ENCODE data around the gene PCNT.
A peak's percentile ranks its signal among the peaks of the same experiment; 100 is the strongest.
"Not testable (repeated sequence)": the region's sequence is repeated elsewhere in the genome, so short reads cannot be mapped to it uniquely, and the experiment has no call there.

The PCNT gene

DNA sequence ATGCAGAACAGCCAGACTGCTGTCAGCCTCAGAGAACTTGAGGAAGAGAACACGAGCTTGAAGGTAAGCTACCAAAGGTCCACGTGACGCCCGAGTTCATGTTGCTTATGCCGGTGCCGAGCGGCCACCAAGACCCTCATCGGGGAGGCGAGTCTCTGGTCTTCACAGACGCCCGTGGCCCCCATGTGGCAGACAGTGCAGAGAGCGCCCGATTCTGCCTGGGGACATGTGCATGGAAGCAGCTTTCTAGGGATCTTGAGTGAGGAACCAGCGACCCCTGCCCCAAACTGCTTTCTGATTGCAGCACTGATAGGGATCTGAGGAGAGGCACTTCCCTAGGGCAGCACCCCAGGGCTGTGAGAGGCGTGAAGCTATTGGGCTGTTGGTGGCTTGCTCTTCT, 78.5 kb downstream of the PCNT start:
- CTCF ChIA-PET = interaction anchor here (1.6 kb wide), 1 partner anchor 11 kb away, joined by 3 read pairs; no protein-coding TSS in a partner anchor
- Histone ChIP-seq H3K4me3 (ENCODE audit: low read depth, low read length) (no peak overlapping the region), H3K9me3 (ENCODE audit: control insufficient read depth, insufficient read depth, low read depth, low read length) (no peaks in the 10 kb centered on the region), H3K27ac (ENCODE audit: extremely low read depth, low read depth, low read length) (no peak overlapping the region), H3K4me1 (ENCODE audit: control insufficient read depth, insufficient read depth, low read length) (no peaks in the 10 kb centered on the region), H3K36me3 (ENCODE audit: control insufficient read depth in 2 of 2, insufficient read depth in 1 of 2, low read length in 2 of 2) (peaks cover 65 to 78% of the 10 kb centered on the region in 2 experiments)
- TF ChIP-seq KLF1 (tag by site-specific recombination; IDR thresholded peaks at IDR 0.05) = no peak
- TF ChIP-seq ZNF785 (tag by site-specific recombination; IDR thresholded peaks at IDR 0.05) = no peak
- TF ChIP-seq MZF1 (tag by site-specific recombination; IDR thresholded peaks at IDR 0.05; ENCODE audit: borderline replicate concordance) = no peak
- TF ChIP-seq ZNF777 (tag by site-specific recombination; IDR thresholded peaks at IDR 0.05; ENCODE audit: borderline replicate concordance) = no peak
- no peak for TF ChIP-seq ZNF114 (tag by site-specific recombination; IDR thresholded peaks at IDR 0.05)
- TF ChIP-seq GLIS2 (tag by site-specific recombination; IDR thresholded peaks at IDR 0.05) = no peak
- POLR2A ChIA-PET = no interaction called here

DNA sequence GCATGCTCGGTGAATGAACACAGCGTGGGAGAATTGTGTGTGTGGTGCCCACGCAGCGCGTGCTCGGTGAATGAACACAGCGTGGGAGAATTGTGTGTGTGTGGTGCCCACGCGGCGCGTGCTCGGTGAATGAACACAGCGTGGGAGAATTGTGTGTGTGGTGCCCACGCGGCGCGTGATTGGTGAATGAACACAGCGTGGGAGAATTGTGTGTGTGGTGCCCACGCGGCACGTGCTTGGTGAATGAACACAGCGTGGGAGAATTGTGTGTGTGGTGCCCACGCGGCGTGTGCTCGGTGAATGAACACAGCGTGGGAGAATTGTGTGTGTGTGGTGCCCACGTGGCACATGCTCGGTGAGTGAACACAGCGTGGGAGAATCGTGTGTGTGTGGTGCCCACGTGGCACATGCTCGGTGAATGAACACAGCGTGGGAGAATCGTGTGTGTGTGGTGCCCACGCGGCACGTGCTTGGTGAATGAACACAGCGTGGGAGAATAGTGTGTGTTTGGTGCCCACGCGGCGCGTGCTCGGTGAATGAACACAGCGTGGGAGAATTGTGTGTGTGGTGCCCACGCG, 79.4 kb downstream of the PCNT start:
- H3K4me1 ChIP-seq (ENCODE audit: control insufficient read depth, insufficient read depth, low read length); H3K27ac ChIP-seq (ENCODE audit: extremely low read depth, low read depth, low read length); H3K9me3 ChIP-seq (ENCODE audit: control insufficient read depth, insufficient read depth, low read depth, low read length); H3K4me3 ChIP-seq (ENCODE audit: low read depth, low read length); POLR2A ChIA-PET; CTCF ChIA-PET: not testable (repeated sequence)
- TF ChIP-seq ZFHX2 (tag by site-specific recombination; conservative IDR thresholded peaks at IDR 0.05) (peak; percentile 71), EGR2 (tag by site-specific recombination; IDR thresholded peaks at IDR 0.05; ENCODE audit: low read depth) (peak; percentile 76)
- H3K36me3 ChIP-seq (ENCODE audit: control insufficient read depth in 2 of 2, insufficient read depth in 1 of 2, low read length in 2 of 2) = peaks cover 73 to 74% of the 10 kb centered on the region in 2 experiments

GRCh38 chr21:46404306-46404705, 80.3 kb downstream of the PCNT start:
- Histone ChIP-seq H3K4me3 (ENCODE audit: low read depth, low read length) (no peak overlapping the region), H3K9me3 (ENCODE audit: control insufficient read depth, insufficient read depth, low read depth, low read length) (no peaks in the 10 kb centered on the region), H3K27ac (ENCODE audit: extremely low read depth, low read depth, low read length) (no peak overlapping the region), H3K4me1 (ENCODE audit: control insufficient read depth, insufficient read depth, low read length) (no peaks in the 10 kb centered on the region), H3K36me3 (ENCODE audit: control insufficient read depth in 2 of 2, insufficient read depth in 1 of 2, low read length in 2 of 2) (peaks cover 69 to 75% of the 10 kb centered on the region in 2 experiments)
- ChIA-PET CTCF (no interaction called here), POLR2A (no interaction called here)
- TF ChIP-seq INSM2 (tag by site-specific recombination; IDR thresholded peaks at IDR 0.05) = no peak
- TF ChIP-seq EGR2 (tag by site-specific recombination; IDR thresholded peaks at IDR 0.05; ENCODE audit: low read depth) = no peak
- TF ChIP-seq ZNF292 (tag by site-specific recombination; IDR thresholded peaks at IDR 0.05; ENCODE audit: borderline replicate concordance, low read depth) = no peak
- no peak for TF ChIP-seq ZNF558 (tag by site-specific recombination; IDR thresholded peaks at IDR 0.05)
- no peak for TF ChIP-seq ZFHX2 (tag by site-specific recombination; conservative IDR thresholded peaks at IDR 0.05)
- no peak for TF ChIP-seq ZSCAN30 (tag by site-specific recombination; IDR thresholded peaks at IDR 0.05)
- no peak for TF ChIP-seq ZNF660 (tag by site-specific recombination; IDR thresholded peaks at IDR 0.05)
- TF ChIP-seq ZNF350 (tag by site-specific recombination; IDR thresholded peaks at IDR 0.05) = no peak
- TF ChIP-seq ZNF146 (tag by site-specific recombination; IDR thresholded peaks at IDR 0.05) = no peak
- TF ChIP-seq ZNF133 (tag by site-specific recombination; IDR thresholded peaks at IDR 0.05) = no peak
- no peak for TF ChIP-seq GLI2 (tag by site-specific recombination; IDR thresholded peaks at IDR 0.05; ENCODE audit: borderline replicate concordance, low read depth)
- TF ChIP-seq, protein P1, sequence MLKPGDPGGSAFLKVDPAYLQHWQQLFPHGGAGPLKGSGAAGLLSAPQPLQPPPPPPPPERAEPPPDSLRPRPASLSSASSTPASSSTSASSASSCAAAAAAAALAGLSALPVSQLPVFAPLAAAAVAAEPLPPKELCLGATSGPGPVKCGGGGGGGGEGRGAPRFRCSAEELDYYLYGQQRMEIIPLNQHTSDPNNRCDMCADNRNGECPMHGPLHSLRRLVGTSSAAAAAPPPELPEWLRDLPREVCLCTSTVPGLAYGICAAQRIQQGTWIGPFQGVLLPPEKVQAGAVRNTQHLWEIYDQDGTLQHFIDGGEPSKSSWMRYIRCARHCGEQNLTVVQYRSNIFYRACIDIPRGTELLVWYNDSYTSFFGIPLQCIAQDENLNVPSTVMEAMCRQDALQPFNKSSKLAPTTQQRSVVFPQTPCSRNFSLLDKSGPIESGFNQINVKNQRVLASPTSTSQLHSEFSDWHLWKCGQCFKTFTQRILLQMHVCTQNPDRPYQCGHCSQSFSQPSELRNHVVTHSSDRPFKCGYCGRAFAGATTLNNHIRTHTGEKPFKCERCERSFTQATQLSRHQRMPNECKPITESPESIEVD (tag by site-specific recombination; IDR thresholded peaks at IDR 0.05) = no peak
- TF ChIP-seq ZFP69B (tag by site-specific recombination; IDR thresholded peaks at IDR 0.05) = no peak

Measured in HEK293 (cell line).